Adipocyte (in vitro differentiated cells): Measurements from ENCODE around the gene EDNRB.
A peak's percentile ranks its signal among the peaks of the same experiment; 100 is the strongest.
"Not testable (repeated sequence)": the region's sequence is repeated elsewhere in the genome, so short reads cannot be mapped to it uniquely, and the experiment has no call there.

ENCODE experiments used
- DNase-seq: peaks from one replicate; pipeline ENCODE4 v3.0.0-alpha.2; 2015; ENCODE audit warnings: low read depth
- H3K27me3 ChIP-seq: replicated peaks from 2 replicates; pipeline ENCODE4 v1.7.0; 2013; ENCODE audit warnings: mild to moderate bottlenecking, low read length, moderate library complexity; ENCODE audit not compliant: control insufficient read depth, insufficient read depth
- H3K36me3 ChIP-seq: 2 replicates; pipeline ENCODE4 v1.7.0; 2013; ENCODE audit warnings: low read length, mild to moderate bottlenecking, moderate library complexity; ENCODE audit not compliant: control insufficient read depth, insufficient read depth, severe bottlenecking
- H3K4me1 ChIP-seq: 2 replicates; pipeline ENCODE4 v1.7.0; 2013; ENCODE audit warnings: mild to moderate bottlenecking, low read length, moderate library complexity; ENCODE audit not compliant: control insufficient read depth, insufficient read depth
- H3K4me3 ChIP-seq: 2 replicates; pipeline ENCODE4 v1.7.0; 2013; ENCODE audit warnings: mild to moderate bottlenecking, low read length, moderate library complexity
- H3K9ac ChIP-seq: 2 replicates; pipeline ENCODE4 v1.7.0; 2013; ENCODE audit warnings: mild to moderate bottlenecking, low read length, moderate library complexity
- H3K9me3 ChIP-seq: 2 replicates; pipeline ENCODE4 v1.7.0; 2013; ENCODE audit warnings: mild to moderate bottlenecking, low read length, moderate library complexity; ENCODE audit not compliant: control insufficient read depth

EDNRB gene

DNA sequence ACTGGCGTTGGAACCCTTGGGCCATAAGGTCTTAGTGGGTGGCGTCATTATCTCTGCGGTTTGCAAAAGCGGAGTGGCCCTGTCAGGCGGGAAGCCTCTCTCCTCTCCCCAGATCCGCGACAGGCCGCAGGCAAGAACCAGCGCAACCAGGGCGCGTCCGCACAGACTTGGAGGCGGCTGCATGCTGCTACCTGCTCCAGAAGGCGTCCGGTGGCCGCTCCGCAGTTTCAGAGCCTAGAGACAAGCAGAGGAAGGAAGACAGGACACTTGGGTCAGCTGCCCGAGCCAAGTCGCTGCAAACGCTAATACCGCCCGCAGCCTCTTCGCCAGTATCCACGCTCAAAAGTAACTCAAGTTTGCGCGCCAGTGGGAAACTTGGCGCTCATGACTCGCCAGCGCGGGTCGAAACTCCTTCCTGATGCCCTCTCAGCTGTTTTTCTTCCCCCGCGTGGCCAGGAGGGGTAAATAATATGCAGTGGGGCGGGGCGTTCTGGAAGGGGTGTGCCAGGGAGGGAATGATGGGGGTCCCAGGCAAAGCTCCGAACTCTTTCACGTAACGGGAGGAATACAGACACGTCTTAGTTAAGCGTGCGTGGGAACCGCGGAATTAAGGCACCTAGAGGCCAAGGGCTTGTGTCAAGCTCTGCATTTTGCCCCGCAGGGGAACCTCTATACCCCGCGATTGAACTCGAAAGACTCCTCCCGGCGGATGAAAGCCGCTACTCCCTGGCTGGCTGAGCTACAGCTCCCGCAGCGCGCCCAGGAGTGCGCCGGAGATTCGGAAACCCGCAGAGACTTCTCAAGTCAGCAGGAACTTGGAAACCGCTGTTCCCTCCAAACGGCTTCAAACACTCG is at the start of gene EDNRB:
EDNRB (minus strand) TSS at position 441 of the 855 bp plus-strand sequence; CDS start at position 183, 258 bp downstream.
- H3K9me3 ChIP-seq: no peaks in the 10 kb centered on the region
- no peaks in the 10 kb centered on the region for H3K36me3 ChIP-seq
- no peaks in the 10 kb centered on the region for H3K27me3 ChIP-seq
- H3K4me1 ChIP-seq: peaks cover 23% of the 10 kb centered on the region
- H3K4me3 ChIP-seq: peak within 1 kb of the TSS; percentile 95
- peak within 1 kb of the TSS; percentile 87 for H3K9ac ChIP-seq
- peak; percentile 48 for DNase-seq

DNA sequence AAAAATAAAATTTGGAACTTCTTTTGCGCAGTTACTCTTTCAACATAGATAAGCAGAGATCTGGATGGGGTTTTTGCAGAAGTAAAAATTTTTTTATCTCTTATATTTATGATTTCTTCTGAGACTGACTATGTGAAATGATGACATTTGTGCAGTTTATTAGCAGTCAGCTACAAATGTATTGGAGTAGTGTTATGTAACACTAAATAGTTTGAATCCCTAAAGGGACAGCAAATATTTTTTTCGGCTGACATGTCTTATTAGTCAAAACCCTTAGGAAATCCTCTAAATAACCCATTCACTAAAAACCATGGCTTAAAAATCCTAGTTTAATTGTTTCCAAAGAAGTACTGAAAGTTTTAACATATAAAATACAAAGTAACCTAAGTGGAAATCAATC is 48.0 kb upstream of the EDNRB start:
- peaks cover 12% of the 10 kb centered on the region for H3K4me1 ChIP-seq
- no peaks in the 10 kb centered on the region for H3K27me3 ChIP-seq
- no peaks in the 10 kb centered on the region for H3K36me3 ChIP-seq
- H3K9me3 ChIP-seq: no peaks in the 10 kb centered on the region
- no peak overlapping the region for H3K4me3 ChIP-seq
- DNase-seq: no peak
- no peak overlapping the region for H3K9ac ChIP-seq

DNA sequence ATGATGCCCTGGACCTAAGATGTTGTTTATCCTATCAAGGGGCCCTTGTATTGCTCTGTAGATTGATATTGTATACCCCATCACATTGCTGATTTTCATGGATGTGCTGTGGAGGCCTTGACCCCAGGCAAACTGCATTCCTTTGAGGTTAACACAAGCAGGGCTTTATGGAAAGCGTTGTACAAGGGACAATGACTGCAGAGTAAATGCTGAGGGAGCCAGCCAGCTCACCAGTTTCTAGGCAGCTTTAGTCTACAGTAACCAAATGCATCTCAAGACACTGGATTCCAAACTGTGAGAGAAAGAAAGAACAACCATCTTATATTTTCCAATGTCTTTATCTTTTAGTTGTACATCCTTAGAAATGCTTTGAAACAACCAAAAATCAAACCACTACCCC is 34.1 kb upstream of the EDNRB start:
- Histone ChIP-seq H3K4me3 (no peak overlapping the region), H3K36me3 (no peaks in the 10 kb centered on the region), H3K4me1 (no peaks in the 10 kb centered on the region), H3K9me3 (peaks cover 4% of the 10 kb centered on the region), H3K27me3 (peaks cover 3% of the 10 kb centered on the region), H3K9ac (no peak overlapping the region)
- no peak for DNase-seq

DNA sequence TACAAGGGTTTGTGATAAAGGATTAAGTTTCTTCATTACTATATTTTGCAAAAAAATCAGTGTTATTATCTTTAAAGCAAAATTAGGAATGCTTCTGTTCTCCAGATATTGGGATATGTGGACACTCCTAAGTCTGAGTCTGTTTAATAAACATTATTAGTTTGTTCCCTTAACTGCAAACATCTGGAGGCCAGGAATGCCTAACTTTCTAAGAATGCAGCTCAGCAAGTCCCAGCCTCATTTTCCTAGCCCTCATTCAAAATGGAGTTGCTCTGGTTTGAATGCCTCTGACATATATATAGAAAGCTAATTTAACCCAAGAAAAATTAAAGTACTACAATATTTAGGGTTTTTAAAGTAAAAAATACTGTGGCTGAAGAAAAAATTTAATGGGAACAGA is 33.6 kb upstream of the EDNRB start:
- Histone ChIP-seq H3K27me3 (peaks cover 3% of the 10 kb centered on the region), H3K9me3 (peaks cover 4% of the 10 kb centered on the region), H3K4me1 (no peaks in the 10 kb centered on the region), H3K4me3 (no peak overlapping the region), H3K9ac (no peak overlapping the region), H3K36me3 (no peaks in the 10 kb centered on the region)
- DNase-seq: peak; percentile 3

DNA sequence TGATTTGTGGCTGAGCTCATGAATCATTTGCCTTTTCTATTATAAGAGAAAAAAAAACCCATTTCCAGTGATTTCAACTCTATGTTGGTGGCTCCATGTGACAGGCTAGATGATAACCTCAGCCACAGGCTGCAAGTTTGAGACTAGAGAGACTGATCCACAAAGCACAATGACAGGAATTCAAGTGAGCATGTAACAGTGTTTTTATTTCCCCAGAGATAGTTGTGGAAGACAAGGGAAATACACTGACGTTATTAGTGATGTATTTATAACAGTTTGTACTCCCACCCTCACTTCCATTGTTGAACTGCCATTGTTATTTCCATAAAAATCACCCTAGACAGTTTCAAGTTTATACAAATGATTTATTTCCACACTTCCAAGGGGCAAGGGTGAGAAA is 27.9 kb upstream of the EDNRB start:
- no peak for DNase-seq
- Histone ChIP-seq H3K4me1 (no peaks in the 10 kb centered on the region), H3K4me3 (no peak overlapping the region), H3K9ac (no peak overlapping the region), H3K9me3 (no peaks in the 10 kb centered on the region), H3K36me3 (no peaks in the 10 kb centered on the region), H3K27me3 (peaks cover 3% of the 10 kb centered on the region)

DNA sequence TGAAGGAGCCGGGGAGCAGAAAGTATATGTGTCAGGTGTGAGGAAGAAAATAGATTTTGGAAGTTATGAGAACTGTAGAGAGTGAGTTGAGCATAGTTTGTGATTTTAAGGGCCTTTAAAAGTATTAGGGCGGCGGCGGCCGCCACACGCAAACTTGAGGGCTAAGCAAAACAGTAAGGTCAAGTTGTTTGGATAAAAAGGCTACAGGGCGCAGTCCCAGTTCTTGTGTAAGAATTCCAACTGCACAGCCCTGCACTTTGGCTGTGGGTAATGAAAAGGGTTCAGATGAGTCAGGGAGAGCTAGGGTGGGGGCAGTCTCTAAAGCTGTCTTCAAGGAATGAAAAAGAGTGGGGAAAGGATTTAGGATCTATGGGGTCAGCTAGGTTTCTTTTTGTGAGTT is 16.4 kb upstream of the EDNRB start:
- H3K36me3 ChIP-seq, H3K9me3 ChIP-seq, H3K27me3 ChIP-seq, H3K4me1 ChIP-seq, H3K9ac ChIP-seq, DNase-seq, H3K4me3 ChIP-seq: not testable (repeated sequence)

DNA sequence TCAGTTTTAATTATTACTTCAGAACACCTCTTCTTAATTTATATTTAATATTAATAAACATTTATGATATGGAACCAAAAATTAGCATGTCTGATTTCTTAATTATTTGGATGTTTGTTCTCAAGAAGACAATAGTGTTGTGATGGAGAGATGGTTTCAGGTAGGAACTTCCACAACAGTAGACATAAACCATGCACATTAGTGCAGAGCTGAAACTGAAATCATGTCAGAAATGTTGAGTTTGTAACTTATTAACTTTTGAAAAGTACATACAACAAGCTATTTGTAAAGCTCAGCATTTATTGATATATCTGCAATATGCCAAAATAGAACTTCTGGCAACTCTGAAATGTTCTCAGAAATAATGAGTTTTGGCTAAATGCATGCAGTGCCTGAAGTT is 11.8 kb upstream of the EDNRB start:
- H3K9ac ChIP-seq: no peak overlapping the region
- H3K4me1 ChIP-seq: peaks cover 9% of the 10 kb centered on the region
- H3K4me3 ChIP-seq: no peak overlapping the region
- DNase-seq: no peak
- H3K9me3 ChIP-seq: no peaks in the 10 kb centered on the region
- no peaks in the 10 kb centered on the region for H3K27me3 ChIP-seq
- no peaks in the 10 kb centered on the region for H3K36me3 ChIP-seq

DNA sequence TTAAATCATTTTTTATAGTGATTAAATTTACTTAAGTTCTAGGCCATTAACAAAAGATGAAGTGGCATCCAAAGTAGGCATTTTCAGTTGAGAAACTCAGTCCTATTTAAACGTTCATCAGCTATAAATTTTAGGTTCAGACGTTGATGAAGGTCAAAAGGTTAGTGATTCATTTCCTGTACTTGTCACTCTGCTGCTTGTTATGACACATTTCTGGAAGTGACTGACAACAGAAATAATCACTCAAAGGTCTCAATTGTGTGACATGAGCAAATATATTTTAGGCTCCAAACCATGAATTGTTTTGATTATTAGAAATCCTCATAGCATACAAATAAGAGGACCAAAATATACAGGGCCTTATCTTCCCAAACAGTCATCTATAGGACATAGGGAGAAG is 10.3 kb upstream of the EDNRB start:
- Histone ChIP-seq H3K9ac (no peak overlapping the region), H3K36me3 (no peaks in the 10 kb centered on the region), H3K4me1 (peaks cover 9% of the 10 kb centered on the region), H3K27me3 (no peaks in the 10 kb centered on the region), H3K4me3 (no peak overlapping the region), H3K9me3 (no peaks in the 10 kb centered on the region)
- no peak for DNase-seq

DNA sequence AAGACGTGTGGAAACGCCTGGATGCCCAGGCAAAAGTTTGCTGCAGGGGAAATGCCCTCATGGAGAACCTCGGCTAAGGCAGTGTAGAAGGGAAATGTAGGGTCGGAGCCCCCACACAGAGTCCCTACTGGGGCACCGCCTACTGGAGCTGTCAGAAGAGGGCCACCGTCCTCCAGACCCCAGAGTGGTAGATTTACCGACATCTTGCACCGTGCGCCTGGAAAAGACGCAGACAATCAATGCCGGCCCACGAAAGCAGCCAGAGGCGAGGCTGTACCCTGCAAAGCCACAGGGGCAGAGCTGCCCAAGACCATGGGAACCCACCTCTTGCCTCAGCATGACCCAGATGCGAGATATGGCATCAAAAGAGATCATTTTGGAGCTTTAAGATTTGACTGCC is 7.0 kb upstream of the EDNRB start:
- Histone ChIP-seq H3K27me3 (no peaks in the 10 kb centered on the region), H3K4me1 (peaks cover 9% of the 10 kb centered on the region), H3K9ac (no peak overlapping the region), H3K4me3 (no peak overlapping the region), H3K9me3 (no peaks in the 10 kb centered on the region), H3K36me3 (no peaks in the 10 kb centered on the region)
- no peak for DNase-seq

DNA sequence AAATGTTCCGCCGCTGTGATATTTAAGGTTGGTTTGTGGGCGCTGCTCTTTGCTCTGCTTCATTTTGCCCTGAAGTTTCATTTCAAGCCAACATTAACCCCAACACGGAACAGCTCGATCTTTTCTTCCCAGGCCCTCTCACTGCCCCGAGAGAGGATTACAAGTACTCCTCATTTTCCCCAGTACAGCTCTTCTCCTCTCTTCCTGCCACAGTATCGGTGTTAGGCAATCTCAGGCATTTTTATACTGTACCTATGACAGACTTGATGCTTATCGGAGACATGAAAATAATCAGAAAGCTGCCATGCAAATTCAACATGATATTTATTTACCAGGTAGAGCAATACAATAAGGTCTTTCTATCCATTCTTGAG is 1.3 kb upstream of the EDNRB start:
- H3K9me3 ChIP-seq: no peaks in the 10 kb centered on the region
- peak overlapping the region; percentile 95 for H3K4me3 ChIP-seq
- H3K27me3 ChIP-seq: no peaks in the 10 kb centered on the region
- no peaks in the 10 kb centered on the region for H3K36me3 ChIP-seq
- H3K9ac ChIP-seq: peak overlapping the region; percentile 87
- peaks cover 21% of the 10 kb centered on the region for H3K4me1 ChIP-seq
- no peak for DNase-seq

DNA sequence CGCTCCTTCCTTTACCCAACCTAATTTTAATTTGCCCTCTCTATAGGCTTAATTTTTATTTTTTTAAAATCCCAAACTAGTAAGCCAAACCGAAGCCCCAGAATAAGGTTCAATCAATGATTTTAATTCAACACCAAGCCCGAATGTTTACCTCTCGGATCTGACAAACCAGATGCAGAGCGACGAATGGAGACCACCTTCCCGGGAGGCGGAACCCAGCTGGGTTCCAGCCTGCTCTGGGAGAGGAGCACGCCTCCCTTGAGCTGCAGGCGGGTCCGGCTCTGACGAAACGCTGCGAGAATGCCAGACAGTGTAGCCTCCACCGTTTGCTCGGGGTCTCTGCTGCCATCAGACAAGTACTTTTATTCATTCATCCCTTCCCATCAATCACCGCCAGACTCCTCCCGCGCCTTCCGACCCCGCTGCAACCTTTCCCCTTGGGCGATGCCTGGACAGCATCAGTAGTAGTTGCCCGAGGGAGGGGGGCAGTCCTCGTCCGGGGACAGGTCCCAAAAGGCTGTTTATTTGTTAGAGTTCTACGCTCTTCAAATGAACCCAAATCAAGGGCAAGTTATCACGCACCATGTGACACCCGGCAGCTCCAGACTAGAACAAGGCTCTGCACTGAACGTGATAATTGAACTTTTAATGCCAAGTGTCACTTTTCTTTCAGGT is 752 bp upstream of the EDNRB start:
- DNase-seq: peak; percentile 45
- Histone ChIP-seq H3K27me3 (no peaks in the 10 kb centered on the region), H3K4me1 (peaks cover 21% of the 10 kb centered on the region), H3K4me3 (peak overlapping the region; percentile 95), H3K36me3 (no peaks in the 10 kb centered on the region), H3K9ac (peak overlapping the region; percentile 87), H3K9me3 (no peaks in the 10 kb centered on the region)
